H1 (cell line): ENCODE measurements around the gene ARHGDIB. TPM values are rescaled to one million over a fixed set of nuclear protein-coding genes. Genes with fewer than 3 reads are reported as not detected.

Source experiments
- CBX5 ChIP-seq: fragments of 300-800, 300-1000 bp; sonication (generic); IDR thresholded peaks from 2 replicates; pipeline ENCODE4 v1.7.1; 2016; ENCODE audit warnings: antibody characterized with exemption, low read length, low read depth
- CHD1 ChIP-seq: IDR thresholded peaks from 2 replicates; pipeline ENCODE4 v1.6.1; 2012; ENCODE audit warnings: low read depth, low read length, improper control_type of control experiment
- TAF1 ChIP-seq: IDR thresholded peaks from 2 replicates; pipeline ENCODE4 v1.6.1; 2011; ENCODE audit warnings: mild to moderate bottlenecking, low read depth, low read length
- polyA plus RNA-seq, 7 experiments: library from polyadenylated mRNA; depleted of rRNA in 3 of 7; stranded (reverse) in 5 of 7; unstranded in 2 of 7; fragments of >200 nt in 5 of 7; fragments of 200-250 nt in 2 of 7; gene quantifications; 1 replicate in 5 of 7; 2 replicates in 1 of 7; 4 replicates in 1 of 7; pipeline versions ENCODE4 v1.2.1 to v1.2.3, GENCODE V29; 2011 to 2013; ENCODE audit warnings: missing spikeins in 2 of 7, mixed read lengths in 2 of 7
- total RNA-seq: library from RNA; stranded (reverse); fragmentation: NEBNext Ultra II Directional; extraction: Animal tissue kit (Norgen Biotek cat#: 25700); gene quantifications from 2 replicates; pipeline ENCODE4 v1.2.1, GENCODE V29; 2021
- TF ChIP-seq, protein P1 (sequence below): IDR thresholded peaks from 2 replicates; pipeline ENCODE4 v1.6.1; 2011; ENCODE audit warnings: low read depth, mild to moderate bottlenecking, low read length; ENCODE audit not compliant: insufficient read depth

ARHGDIB gene
- total and polyA plus RNA-seq, 2 of the 8 experiments (the other 6 are each of a cell fraction or from before 2014, with no cell fraction given): 0.82 to 1.3 TPM

DNA sequence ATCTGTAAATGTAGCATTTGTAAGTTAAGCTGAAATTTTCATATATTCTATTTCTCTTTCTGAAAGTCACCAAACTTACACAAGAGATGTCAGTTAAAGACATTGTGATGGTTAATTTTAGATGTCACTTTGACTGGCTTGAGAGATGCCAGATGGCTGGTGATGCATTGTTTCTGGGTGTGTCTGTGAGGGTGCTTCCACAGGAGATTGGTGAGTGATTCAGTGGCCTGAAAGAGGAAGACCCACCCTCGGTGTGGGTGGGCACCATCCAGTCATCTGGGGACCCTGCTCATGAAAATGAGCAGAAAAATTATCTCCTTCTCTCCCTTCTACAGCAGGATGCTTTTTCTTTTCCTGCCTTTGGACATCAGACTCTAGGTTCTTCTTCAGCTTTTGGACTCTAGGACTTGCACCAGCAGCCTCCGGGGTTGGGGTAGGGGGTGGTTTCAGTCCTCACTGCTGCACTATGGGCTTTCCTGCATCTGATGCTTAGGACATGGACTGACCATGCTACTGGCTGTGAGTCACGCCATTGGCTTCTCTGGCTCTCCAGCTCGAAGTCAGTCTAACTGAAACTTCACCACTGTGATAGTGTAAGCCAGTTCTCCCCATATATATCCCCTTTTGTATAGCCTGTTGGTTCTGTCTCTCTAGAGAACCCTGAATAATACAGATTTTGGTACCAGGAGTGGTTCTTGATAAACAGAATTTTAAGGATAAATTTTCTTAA is 32.3 kb upstream of the ARHGDIB start (continued):
- TF ChIP-seq CHD1 (no peak), CBX5 (no peak), TAF1 (no peak)
- TF ChIP-seq, protein P1, sequence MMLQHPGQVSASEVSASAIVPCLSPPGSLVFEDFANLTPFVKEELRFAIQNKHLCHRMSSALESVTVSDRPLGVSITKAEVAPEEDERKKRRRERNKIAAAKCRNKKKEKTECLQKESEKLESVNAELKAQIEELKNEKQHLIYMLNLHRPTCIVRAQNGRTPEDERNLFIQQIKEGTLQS: no peak
- TF ChIP-seq, all 59 proteins: peak for 0
